H7 (cell line): ENCODE data around the gene STARD8. TPM values are rescaled to one million over a fixed set of nuclear protein-coding genes. Genes with fewer than 3 reads are reported as not detected.
A peak's percentile ranks its signal among the peaks of the same experiment; 100 is the strongest.
"Not testable (repeated sequence)": the region's sequence is repeated elsewhere in the genome, so short reads cannot be mapped to it uniquely, and the experiment has no call there.

Experiments
- DNase-seq: peaks from one replicate; pipeline ENCODE4 v3.0.0; 2012
- H3K27me3 ChIP-seq: 2 replicates; pipeline ENCODE4 v1.6.0; 2011; ENCODE audit warnings: mild to moderate bottlenecking, low read length; ENCODE audit not compliant: control insufficient read depth, insufficient read depth
- H3K36me3 ChIP-seq: replicated peaks from 2 replicates; pipeline ENCODE4 v1.5.1; 2011; ENCODE audit warnings: low read length; ENCODE audit not compliant: control insufficient read depth, insufficient read depth
- H3K4me3 ChIP-seq: 2 replicates; pipeline ENCODE4 v1.5.1; 2011; ENCODE audit warnings: low read depth, mild to moderate bottlenecking, control low read depth, low read length, moderate library complexity; ENCODE audit not compliant: insufficient read depth
- total RNA-seq: library from RNA; depleted of rRNA; stranded (reverse); fragments of >200 nt; shearing (Covaris generic); gene quantifications from 2 replicates; pipeline ENCODE4 v1.2.3, GENCODE V29; 2014; rRNA removed

Gene STARD8, protein sequence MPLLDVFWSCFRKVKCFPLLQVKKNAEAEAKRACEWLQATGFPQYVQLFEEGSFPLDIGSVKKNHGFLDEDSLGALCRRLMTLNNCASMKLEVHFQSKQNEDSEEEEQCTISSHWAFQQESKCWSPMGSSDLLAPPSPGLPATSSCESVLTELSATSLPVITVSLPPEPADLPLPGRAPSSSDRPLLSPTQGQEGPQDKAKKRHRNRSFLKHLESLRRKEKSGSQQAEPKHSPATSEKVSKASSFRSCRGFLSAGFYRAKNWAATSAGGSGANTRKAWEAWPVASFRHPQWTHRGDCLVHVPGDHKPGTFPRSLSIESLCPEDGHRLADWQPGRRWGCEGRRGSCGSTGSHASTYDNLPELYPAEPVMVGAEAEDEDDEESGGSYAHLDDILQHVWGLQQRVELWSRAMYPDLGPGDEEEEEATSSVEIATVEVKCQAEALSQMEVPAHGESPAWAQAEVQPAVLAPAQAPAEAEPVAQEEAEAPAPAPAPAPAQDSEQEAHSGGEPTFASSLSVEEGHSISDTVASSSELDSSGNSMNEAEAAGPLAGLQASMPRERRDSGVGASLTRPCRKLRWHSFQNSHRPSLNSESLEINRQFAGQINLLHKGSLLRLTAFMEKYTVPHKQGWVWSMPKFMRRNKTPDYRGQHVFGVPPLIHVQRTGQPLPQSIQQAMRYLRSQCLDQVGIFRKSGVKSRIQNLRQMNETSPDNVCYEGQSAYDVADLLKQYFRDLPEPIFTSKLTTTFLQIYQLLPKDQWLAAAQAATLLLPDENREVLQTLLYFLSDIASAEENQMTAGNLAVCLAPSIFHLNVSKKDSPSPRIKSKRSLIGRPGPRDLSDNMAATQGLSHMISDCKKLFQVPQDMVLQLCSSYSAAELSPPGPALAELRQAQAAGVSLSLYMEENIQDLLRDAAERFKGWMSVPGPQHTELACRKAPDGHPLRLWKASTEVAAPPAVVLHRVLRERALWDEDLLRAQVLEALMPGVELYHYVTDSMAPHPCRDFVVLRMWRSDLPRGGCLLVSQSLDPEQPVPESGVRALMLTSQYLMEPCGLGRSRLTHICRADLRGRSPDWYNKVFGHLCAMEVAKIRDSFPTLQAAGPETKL
- total RNA-seq, result 9.5 and 16.1 TPM in 2 replicates

GRCh38 chrX:68647156-68647957 lies at the start of gene STARD8:
STARD8 (plus strand) TSS chrX:68647666; CDS start chrX:68647883, 217 bp downstream.
- no peaks in the 10 kb centered on the region for H3K36me3 ChIP-seq
- peak; percentile 78 for DNase-seq
- peak within 1 kb of the TSS; percentile 26 for H3K4me3 ChIP-seq
- H3K27me3 ChIP-seq, result peaks cover 4% of the 10 kb centered on the region

DNA sequence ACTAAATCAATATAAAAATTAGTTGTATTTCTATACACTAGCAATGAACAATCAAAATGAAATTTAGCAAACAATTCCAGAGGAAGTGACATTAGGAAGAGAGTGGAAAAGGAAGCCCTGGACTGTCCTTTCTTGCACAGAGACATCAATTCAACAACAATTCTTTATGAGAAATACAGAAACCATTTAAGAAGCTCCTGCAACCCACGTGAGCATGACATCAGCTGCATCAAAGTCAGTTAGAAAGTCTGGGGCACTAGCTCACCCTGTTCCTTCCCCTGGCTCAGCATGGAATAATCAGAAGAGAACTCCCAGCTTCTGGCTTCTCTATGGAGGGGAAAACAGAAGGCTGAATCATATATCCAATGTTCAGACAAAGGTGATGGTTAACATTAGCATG lies 48.6 kb upstream of the STARD8 start:
- Histone ChIP-seq H3K4me3 (no peak overlapping the region), H3K27me3 (no peaks in the 10 kb centered on the region), H3K36me3 (no peaks in the 10 kb centered on the region)
- no peak for DNase-seq

DNA sequence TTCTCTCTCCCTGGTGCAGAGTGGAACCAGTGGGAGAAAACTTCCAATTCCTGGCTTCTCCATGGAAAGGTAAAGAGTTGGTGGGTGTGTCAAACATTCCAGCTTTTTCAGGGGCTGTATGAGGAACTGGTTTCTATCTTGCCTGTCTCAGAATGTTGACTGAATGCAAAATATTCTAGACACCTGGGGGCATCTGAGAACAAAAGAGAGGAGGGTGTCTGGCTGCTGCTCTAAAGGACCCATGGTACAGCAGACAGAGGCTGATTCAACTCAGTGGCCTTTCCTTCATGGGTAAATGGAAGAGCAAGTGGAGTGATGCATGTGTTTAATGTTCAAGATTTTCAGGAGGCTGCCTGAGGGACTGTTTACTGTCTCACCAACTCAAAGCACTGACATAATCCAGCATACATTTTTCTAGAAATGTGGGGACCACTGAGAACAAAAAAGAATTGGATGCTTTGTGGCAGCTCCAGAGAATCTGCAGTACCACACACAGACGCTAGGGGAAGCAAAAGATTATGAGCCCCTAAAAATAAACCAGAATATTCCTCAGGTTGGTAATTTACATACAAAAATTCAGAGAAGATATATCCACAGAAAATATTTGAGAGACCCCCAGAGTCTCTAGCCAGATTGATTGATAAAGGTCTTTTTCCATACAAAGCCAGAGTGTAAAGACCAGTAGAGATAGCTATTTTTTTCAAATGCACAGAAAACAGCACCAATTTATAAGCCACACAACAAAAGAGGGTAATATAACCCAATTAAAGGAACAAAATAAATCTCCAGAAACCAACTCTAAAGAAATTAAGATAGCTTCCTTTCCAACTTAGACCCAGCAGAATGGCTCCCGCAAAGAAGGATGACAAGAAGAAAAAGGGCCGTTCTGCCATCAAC lies 48.0 kb upstream of the STARD8 start:
- no peaks in the 10 kb centered on the region for H3K36me3 ChIP-seq
- peak; percentile 5 for DNase-seq
- no peaks in the 10 kb centered on the region for H3K27me3 ChIP-seq
- no peak overlapping the region for H3K4me3 ChIP-seq

GRCh38 chrX:68604216-68604615 lies 43.2 kb upstream of the STARD8 start:
- DNase-seq, H3K4me3 ChIP-seq, H3K36me3 ChIP-seq, H3K27me3 ChIP-seq: not testable (repeated sequence)

DNA sequence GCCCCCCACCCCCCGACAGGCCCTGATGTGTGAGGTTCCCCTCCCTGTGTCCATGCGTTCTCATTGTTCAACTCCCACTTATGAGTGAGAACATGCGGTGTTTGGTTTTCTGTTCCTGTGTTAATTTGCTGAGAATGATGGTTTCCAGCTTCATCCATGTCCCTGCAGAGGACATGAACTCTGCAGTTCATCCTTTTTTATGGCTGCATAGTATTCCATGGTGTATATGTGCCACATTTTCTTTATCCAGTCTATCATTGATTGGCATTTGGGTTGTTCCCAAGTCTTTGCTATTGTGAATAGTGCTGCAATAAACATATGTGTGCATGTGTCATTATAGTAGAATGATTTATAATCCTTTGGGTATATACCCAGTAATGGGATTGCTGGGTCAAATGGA lies 32.7 kb upstream of the STARD8 start:
- H3K27me3 ChIP-seq, DNase-seq, H3K4me3 ChIP-seq, H3K36me3 ChIP-seq: not testable (repeated sequence)

DNA sequence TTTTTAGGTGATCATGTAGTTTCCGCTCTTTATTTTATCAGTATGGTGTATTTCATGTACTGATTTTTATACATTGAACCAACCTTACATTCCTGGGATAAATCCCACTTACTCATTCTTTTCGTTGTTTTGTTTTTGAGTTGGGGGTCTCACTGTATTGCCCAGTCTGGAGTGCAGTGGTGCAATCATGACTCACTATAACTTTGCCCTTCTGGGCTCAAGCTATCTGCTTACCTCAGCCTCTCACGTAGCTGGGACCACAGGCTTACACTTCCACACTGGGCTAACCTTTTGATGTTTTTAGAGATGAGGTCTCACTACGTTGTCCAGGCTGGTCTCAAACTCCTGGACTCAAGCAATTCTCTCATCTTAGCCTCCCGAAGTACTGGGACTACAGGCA lies 19.5 kb upstream of the STARD8 start:
- Histone ChIP-seq H3K27me3 (no peaks in the 10 kb centered on the region), H3K36me3 (no peaks in the 10 kb centered on the region), H3K4me3 (no peak overlapping the region)
- DNase-seq, result no peak

DNA sequence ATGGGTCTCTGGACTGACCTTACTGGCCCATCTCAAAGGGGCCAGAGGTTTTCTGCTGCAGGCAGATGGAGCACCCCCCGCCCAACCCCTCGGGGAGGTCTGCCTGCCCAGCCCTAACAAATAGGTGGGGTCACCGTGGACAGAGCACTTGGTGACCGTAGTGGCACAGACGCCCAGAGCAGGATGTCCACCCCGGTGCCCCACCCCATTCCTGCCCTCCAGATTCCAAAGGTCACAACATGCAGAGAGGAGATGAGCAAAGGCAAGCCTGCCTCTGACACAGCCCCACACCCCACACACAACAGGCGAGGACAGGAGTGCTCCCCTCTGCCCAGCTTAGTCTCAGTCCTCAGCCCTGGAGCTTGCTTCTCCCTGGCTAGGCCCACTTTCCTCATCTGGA lies 17.5 kb upstream of the STARD8 start:
- H3K4me3 ChIP-seq, H3K36me3 ChIP-seq, DNase-seq, H3K27me3 ChIP-seq: not testable (repeated sequence)

DNA sequence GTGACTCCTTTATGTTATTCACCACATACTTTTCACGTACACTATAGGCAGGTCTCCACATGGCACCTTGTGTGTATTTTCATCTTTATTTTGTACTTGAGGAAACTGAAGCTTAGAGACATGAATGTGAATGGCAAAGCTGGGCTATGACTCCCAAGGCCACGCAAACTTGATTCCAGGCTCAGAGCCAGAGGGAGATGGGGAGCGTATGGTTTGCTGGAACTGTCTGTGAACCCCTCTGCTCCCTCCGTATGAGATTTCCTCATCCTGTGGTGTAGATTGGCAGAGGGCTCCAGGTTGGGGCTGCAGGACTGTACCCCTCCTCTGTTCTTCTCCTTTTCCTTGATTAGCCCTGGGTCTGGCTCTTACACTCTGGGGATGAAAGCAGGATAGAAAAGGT lies 16.1 kb upstream of the STARD8 start:
- H3K4me3 ChIP-seq, result no peak overlapping the region
- H3K27me3 ChIP-seq, result no peaks in the 10 kb centered on the region
- H3K36me3 ChIP-seq, result no peaks in the 10 kb centered on the region
- no peak for DNase-seq

- DNase-seq, result no peak
- no peak overlapping the region for H3K4me3 ChIP-seq
- H3K36me3 ChIP-seq, result no peaks in the 10 kb centered on the region
- H3K27me3 ChIP-seq, result no peaks in the 10 kb centered on the region
Measured at GRCh38 chrX:68632491-68632890, 15.0 kb upstream of the STARD8 start.

DNA sequence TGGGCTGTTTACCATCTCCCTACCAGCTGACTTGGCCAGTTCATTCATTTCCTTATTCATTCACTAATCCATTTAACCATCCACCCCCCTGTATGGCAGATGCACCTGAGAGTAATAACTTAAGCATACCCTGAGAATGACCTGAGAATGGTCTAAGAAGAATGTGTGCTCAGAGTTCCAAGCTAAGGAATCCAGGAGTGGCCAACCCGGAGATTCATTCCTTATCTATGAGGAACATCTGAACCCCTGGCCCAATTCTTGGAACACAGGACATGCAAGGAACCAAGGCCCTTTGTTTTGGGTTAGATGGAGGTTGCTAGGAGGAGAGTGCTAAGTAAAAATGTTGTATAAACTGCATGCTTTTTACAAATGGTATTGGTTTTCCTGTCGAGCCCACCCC lies 13.5 kb upstream of the STARD8 start:
- no peak for DNase-seq
- Histone ChIP-seq H3K36me3 (no peaks in the 10 kb centered on the region), H3K27me3 (no peaks in the 10 kb centered on the region), H3K4me3 (no peak overlapping the region)

- Histone ChIP-seq H3K27me3 (no peaks in the 10 kb centered on the region), H3K4me3 (no peak overlapping the region), H3K36me3 (no peaks in the 10 kb centered on the region)
- no peak for DNase-seq
Measured at GRCh38 chrX:68634649-68635227, 12.7 kb upstream of the STARD8 start.

- DNase-seq, result no peak
- Histone ChIP-seq H3K4me3 (no peak overlapping the region), H3K27me3 (no peaks in the 10 kb centered on the region), H3K36me3 (no peaks in the 10 kb centered on the region)
Measured at GRCh38 chrX:68640661-68641060, 6.8 kb upstream of the STARD8 start.

GRCh38 chrX:68644861-68645260 lies 2.6 kb upstream of the STARD8 start:
- H3K27me3 ChIP-seq, result peaks cover 4% of the 10 kb centered on the region
- no peak for DNase-seq
- no peak overlapping the region for H3K4me3 ChIP-seq
- H3K36me3 ChIP-seq, result no peaks in the 10 kb centered on the region
